K562 (cell line): Measurements from ENCODE around the gene MDK. TPM values are rescaled to one million over a fixed set of nuclear protein-coding genes. Genes with fewer than 3 reads are reported as not detected.
A peak's percentile ranks its signal among the peaks of the same experiment; 100 is the strongest.

Experiments used
- ATAC-seq: fragments of 200-7000 bp; cut with Tn5 transposase; 3 replicates; pipeline ENCODE4 v1.9.1; 2020; ENCODE audit warnings: moderate library complexity
- BruUV-seq: library from RNA; stranded (reverse); fragments of 400-500 nt; replicated peaks from 2 replicates; lab custom pipeline; 2021; lab: Mats Ljungman, UMichigan
- CTCF ChIA-PET: fragments of 300-600 bp; formaldehyde crosslinking; extraction: SDS; loops from one replicate; lab custom pipeline; 2021; ENCODE audit warnings: low intra/inter-chr PET ratio; lab: Yijun Ruan, JAX
- POLR2A ChIA-PET: fragments of 300-600, 350-650 bp; sonication (Branson Sonifier 250); formaldehyde crosslinking; extraction: SDS; loops from one replicate; lab custom pipeline; 2021; ENCODE audit warnings: antibody characterized with exemption, inconsistent platforms; lab: Yijun Ruan, JAX
- DNase-seq, 4 experiments: peaks; one replicate each; pipeline versions ENCODE4 v3.0.0 to v3.0.0-alpha.2; 2011 to 2018; ENCODE audit warnings: low spot score in 3 of 4, mixed read lengths in 3 of 4; ENCODE audit errors: extremely low read depth in 1 of 4
- FAIRE-seq: peaks from 2 replicates; lab custom pipeline; 2011; peaks lifted over from hg19 to GRCh38; lab: Jason Lieb, UNC
- H2AFZ ChIP-seq: 2 replicates; pipeline ENCODE4 v1.6.0; 2011; ENCODE audit warnings: low read depth, low read length, control low read depth, inconsistent platforms
- H3K27ac ChIP-seq: fragments of 200-600 bp; 3 replicates; pipeline ENCODE4 v1.8.0; 2011; ENCODE audit warnings: low read depth, mild to moderate bottlenecking, control low read depth, inconsistent platforms, low read length, moderate library complexity, mixed read lengths; ENCODE audit errors: extremely low read depth
- H3K27me3 ChIP-seq, 2 experiments: fragments of 300-600 bp in 1 of 2; 2 replicates in 1 of 2; 3 replicates in 1 of 2; pipeline versions ENCODE4 v1.6.0 to v1.8.0; 2011; ENCODE audit warnings: inconsistent platforms in 2 of 2, low read length in 2 of 2, mild to moderate bottlenecking in 1 of 2, mixed read lengths in 1 of 2, moderate library complexity in 1 of 2; ENCODE audit not compliant: control insufficient read depth in 2 of 2, insufficient read depth in 2 of 2
- H3K36me3 ChIP-seq: fragments of 300-600 bp; 3 replicates; pipeline ENCODE4 v1.8.0; 2011; ENCODE audit warnings: mild to moderate bottlenecking, low read length, inconsistent platforms; ENCODE audit not compliant: control insufficient read depth, insufficient read depth
- H3K4me1 ChIP-seq, 2 experiments: fragments of 200-600 bp in 1 of 2; replicated peaks in 1 of 2; 2 replicates in 1 of 2; 3 replicates in 1 of 2; pipeline versions ENCODE4 v1.5.1 to v1.8.0; 2011; ENCODE audit warnings: inconsistent platforms in 2 of 2, low read length in 2 of 2, mild to moderate bottlenecking in 1 of 2, mixed read lengths in 1 of 2, moderate library complexity in 1 of 2; ENCODE audit not compliant: control insufficient read depth in 2 of 2, insufficient read depth in 2 of 2
- H3K4me2 ChIP-seq: 2 replicates; pipeline ENCODE4 v1.6.1; 2011; ENCODE audit warnings: low read length, control low read depth, inconsistent platforms, mixed read lengths; ENCODE audit not compliant: insufficient read depth
- H3K4me3 ChIP-seq: fragments of 200-600 bp; sonication (generic), shearing (Covaris generic); 2 replicates; pipeline ENCODE4 v1.5.1; 2016; ENCODE audit warnings: control low read depth, inconsistent platforms
- H3K79me2 ChIP-seq: fragments of 200-600 bp; 3 replicates; pipeline ENCODE4 v1.8.0; 2011; ENCODE audit warnings: low read length, inconsistent platforms; ENCODE audit not compliant: control insufficient read depth, insufficient read depth
- H3K9ac ChIP-seq, 2 experiments: 2 replicates each; pipeline versions ENCODE4 v1.6.0 to v1.6.1; 2011; ENCODE audit warnings: low read depth in 2 of 2, low read length in 2 of 2, control low read depth in 1 of 2, inconsistent platforms in 1 of 2, mild to moderate bottlenecking in 1 of 2, mixed read lengths in 1 of 2; ENCODE audit not compliant: insufficient read depth in 1 of 2
- H3K9me1 ChIP-seq: one replicate; pipeline ENCODE4 v1.6.0; 2011; ENCODE audit warnings: inconsistent platforms, mild to moderate bottlenecking, low read length, moderate library complexity; ENCODE audit not compliant: control insufficient read depth, insufficient read depth
- H3K9me3 ChIP-seq: replicated peaks from 2 replicates; pipeline ENCODE4 v1.5.1; 2011; ENCODE audit warnings: low read depth, low read length, inconsistent platforms; ENCODE audit not compliant: control insufficient read depth, insufficient read depth
- H4K20me1 ChIP-seq: replicated peaks from 2 replicates; pipeline ENCODE4 v1.6.1; 2011; ENCODE audit warnings: low read length, inconsistent platforms, mixed read lengths; ENCODE audit not compliant: control insufficient read depth, insufficient read depth
- ZNF124 ChIP-seq: sonication (generic); formaldehyde crosslinking; IDR thresholded peaks from 2 replicates; pipeline ENCODE4 v1.8.1; 2022; ENCODE audit warnings: missing genetic modification reagents
- ZNF707 ChIP-seq: fragments of 250-450 bp; sonication (Bioruptor Pico); conservative IDR thresholded peaks from 2 replicates; pipeline ENCODE4 v1.8.0; 2022; ENCODE audit warnings: inconsistent platforms, mild to moderate bottlenecking, moderate library complexity
- WGBS: fragments of 100-300 bp; shearing (Covaris generic); methylation state at CpG from one replicate; pipeline ENCODE4 v1.1.6; 2016; ENCODE audit warnings: low coverage, mixed read lengths; ENCODE audit not compliant: insufficient coverage; ENCODE audit errors: missing lambda C conversion rate; 5-methylcytosine and 5-hydroxymethylcytosine counted together
- in situ Hi-C: fragments of 300-500 bp; cut with MboI; formaldehyde crosslinking; loops from 4 replicates; pipeline ENCODE4 v1.15.0; 2018; ENCODE audit warnings: inconsistent platforms, mixed read lengths
- intact Hi-C: fragments of 100-400 bp; cut with micrococcal nuclease; formaldehyde crosslinking; loops from 2 replicates; pipeline ENCODE4 v1.14.2; 2022
- polyA plus RNA-seq, 8 experiments: library from polyadenylated mRNA; depleted of rRNA in 4 of 8; stranded (reverse) in 5 of 8; unstranded in 3 of 8; fragments of >200 nt; fragmentation: Nextera tagmentation in 2 of 8; fragmentation: Illumina TruSeq in 1 of 8; extraction: Ambion mirVana in 2 of 8; extraction: Trizol in 1 of 8; gene quantifications; 2 replicates each; pipeline versions ENCODE4 v1.2.1 to v1.2.3, GENCODE V29; 2011 to 2014; ENCODE audit warnings: inconsistent platforms in 1 of 8, missing spikeins in 1 of 8
- total RNA-seq, 7 experiments: library from RNA; depleted of rRNA in 6 of 7; stranded (reverse); fragments of >200 nt in 6 of 7; fragmentation: Illumina TruSeq in 2 of 7; extraction: Trizol in 2 of 7; gene quantifications; 2 replicates each; pipeline versions ENCODE4 v1.2.1 to v1.2.3, GENCODE V29; 2011 to 2021; ENCODE audit warnings: low replicate concordance in 1 of 7

The MDK gene
- total and polyA plus RNA-seq, 9 of the 15 experiments (the other 6 are each of a cell fraction or from before 2014, with no cell fraction given) = 20.7 to 700 (median 350) TPM

DNA sequence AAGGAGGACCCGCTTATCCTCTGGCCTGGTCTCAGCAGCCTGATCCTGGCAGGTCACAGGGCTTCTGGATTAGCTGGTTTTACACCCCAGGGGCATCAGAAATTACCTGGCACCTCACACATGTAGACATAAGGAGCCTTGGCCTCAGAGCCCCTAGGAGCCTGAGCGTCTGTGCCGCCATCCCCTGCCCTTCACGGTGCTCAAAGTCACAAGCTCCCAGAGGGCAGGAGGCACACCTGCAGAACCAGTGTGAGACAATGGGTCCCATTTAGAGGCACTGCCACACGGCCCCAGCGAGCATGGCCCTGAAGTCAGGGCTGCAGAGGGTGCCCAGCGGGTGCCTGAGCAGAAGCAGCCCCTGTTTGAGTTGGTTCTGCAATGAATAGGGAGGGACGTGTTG, 30.3 kb upstream of the MDK start:
- no peak for FAIRE-seq
- POLR2A ChIA-PET = interaction anchor here (0.6 to 1.9 kb wide), 7 partner anchors 10 to 201 kb away, joined by 3 to 10 read pairs (median 4); no protein-coding TSS in a partner anchor
- H4K20me1 ChIP-seq = peaks cover 18% of the 10 kb centered on the region

DNA sequence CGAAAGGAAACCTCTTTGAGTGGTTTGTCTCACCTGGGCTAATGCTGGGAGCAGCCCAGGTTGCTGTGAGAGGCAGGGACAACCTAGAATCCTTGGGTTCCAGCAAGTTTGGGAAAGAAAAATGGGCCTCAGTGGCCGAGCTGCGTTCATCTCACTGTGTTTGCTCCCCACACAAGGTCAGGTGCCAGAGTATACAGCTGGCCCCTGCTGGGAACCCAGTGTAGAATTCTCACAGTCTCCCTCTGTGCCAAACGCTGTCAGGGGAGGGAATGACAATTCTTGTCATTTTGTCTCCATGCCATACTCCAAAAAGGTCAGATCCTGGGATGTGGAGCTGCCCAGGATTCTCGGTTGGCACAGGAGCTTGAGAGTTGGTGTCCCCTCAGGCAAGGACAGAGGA, 29.9 kb upstream of the MDK start:
- H3K9me1 ChIP-seq = no peaks in the 10 kb centered on the region
- H3K4me3 ChIP-seq = no peak overlapping the region
- CTCF ChIA-PET = interaction anchor here (0.9 to 1.2 kb wide), 3 partner anchors 9 to 18 kb away, joined by 5 to 6 read pairs (median 5); no protein-coding TSS in a partner anchor
- in situ Hi-C loops = no loop called here
- no peak overlapping the region; the same call in 2 of the 3 replicates for H3K27ac ChIP-seq
- H3K4me2 ChIP-seq = peak overlapping the region; percentile 44; the same call in 1 of the 2 replicates
- peak overlapping the region; percentile 60 to 88; a peak in 3 of 4 replicates for H3K9ac ChIP-seq
- no peaks in the 10 kb centered on the region for H3K27me3 ChIP-seq
- TF ChIP-seq ZNF707 = no peak
- TF ChIP-seq, all 486 proteins: peak for 0
- intact Hi-C loops = loop anchor here (1.0 to 2.0 kb wide), 2 partner anchors 16 to 29 kb away; partner anchors contain the start of gene MDK
- Histone ChIP-seq H3K4me1 (peaks cover 36 to 59% of the 10 kb centered on the region in 2 experiments), H3K79me2 (peaks cover 75% of the 10 kb centered on the region), H2AFZ (no peak overlapping the region), H3K36me3 (peaks cover 64% of the 10 kb centered on the region; the same call in 2 of the 3 replicates), H3K9me3 (no peaks in the 10 kb centered on the region), H4K20me1 (peaks cover 21% of the 10 kb centered on the region)
- no peak for FAIRE-seq
- BruUV-seq = no TSS peak
- ATAC-seq = no peak
- POLR2A ChIA-PET = interaction anchor here (0.6 to 1.9 kb wide), 11 partner anchors 9 to 201 kb away, joined by 3 to 10 read pairs (median 4); no protein-coding TSS in a partner anchor
- WGBS = 58% methylated on average over 5 of the region's 5 CpGs
- DNase-seq = no peak

More for the DNA sequence above, 30.3 kb upstream of the MDK start:
- Histone ChIP-seq H3K9ac (peak overlapping the region; percentile 60 to 88; a peak in 3 of 4 replicates), H3K9me3 (no peaks in the 10 kb centered on the region), H3K4me3 (no peak overlapping the region), H3K79me2 (peaks cover 71% of the 10 kb centered on the region), H2AFZ (no peak overlapping the region), H3K4me1 (peaks cover 32 to 58% of the 10 kb centered on the region in 2 experiments), H3K27ac (no peak overlapping the region), H3K9me1 (no peaks in the 10 kb centered on the region), H3K4me2 (peak overlapping the region; percentile 44; the same call in 1 of the 2 replicates), H3K27me3 (no peaks in the 10 kb centered on the region), H3K36me3 (peaks cover 59% of the 10 kb centered on the region; the same call in 2 of the 3 replicates)
- no TSS peak for BruUV-seq
- no peak for DNase-seq
- no peak for TF ChIP-seq ZNF124 (CRISPR knock-in tag)
- CTCF ChIA-PET = interaction anchor here (1.1 kb wide), 1 partner anchor 16 kb away, joined by 5 read pairs; no protein-coding TSS in a partner anchor
- intact Hi-C loops = no loop called here
- in situ Hi-C loops = no loop called here
- WGBS = 73% methylated on average over 8 of the region's 8 CpGs
- no peak for ATAC-seq
